HG03280 (cell line): ENCODE data around the gene BLOC1S3.
"Not testable (repeated sequence)": the region's sequence is repeated elsewhere in the genome, so short reads cannot be mapped to it uniquely, and the experiment has no call there.

Source experiments
- ATAC-seq: cut with Tn5 transposase; IDR thresholded peaks from one replicate; pipeline ENCODE4 v1.9.1; 2021; ENCODE audit warnings: mild to moderate bottlenecking, moderate library complexity; ENCODE audit not compliant: unreplicated experiment

Gene BLOC1S3

DNA sequence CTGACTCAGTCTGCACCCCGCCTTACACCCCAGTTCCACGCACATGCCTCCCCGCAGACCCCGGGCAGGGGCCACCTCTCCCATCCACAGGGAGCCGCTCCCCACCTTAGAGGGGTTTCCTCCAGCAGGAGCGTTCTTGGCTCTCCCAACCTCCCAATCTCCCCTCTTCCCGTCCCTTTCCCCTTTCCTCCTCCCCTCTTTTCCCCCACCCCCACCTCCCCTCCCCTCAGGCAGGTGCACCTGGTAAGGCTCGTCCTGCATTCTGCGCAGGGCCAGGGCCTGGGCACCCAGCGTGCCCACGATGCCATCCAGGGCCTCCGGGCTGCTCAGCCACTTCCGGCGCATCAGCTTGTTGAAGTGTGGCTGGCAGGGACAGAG lies 39.4 kb downstream of the BLOC1S3 start:
- no peak for ATAC-seq

DNA sequence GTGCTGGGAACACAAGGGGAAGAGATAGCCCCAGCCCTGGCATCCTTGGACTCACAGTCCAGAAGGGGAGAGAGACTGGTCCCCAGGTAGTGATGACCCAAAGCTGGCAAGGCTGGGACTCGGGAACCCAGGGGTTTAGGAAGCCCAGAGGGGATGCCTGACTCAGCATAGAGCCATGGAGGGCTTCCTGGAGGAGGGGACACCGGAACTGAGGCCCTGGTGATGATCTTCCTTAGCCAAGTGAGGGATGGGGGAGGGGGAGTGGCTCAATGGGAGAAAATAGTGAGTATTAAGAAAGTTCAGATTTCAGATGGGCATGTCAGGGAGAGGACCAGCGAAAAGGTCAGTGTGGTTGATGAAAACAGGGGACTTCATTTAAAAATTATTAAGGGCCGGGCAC lies 39.8 kb downstream of the BLOC1S3 start:
- no peak for ATAC-seq

- ATAC-seq, result no peak
Measured at GRCh38 chr19:45218911-45219743, 40.5 kb downstream of the BLOC1S3 start.

DNA sequence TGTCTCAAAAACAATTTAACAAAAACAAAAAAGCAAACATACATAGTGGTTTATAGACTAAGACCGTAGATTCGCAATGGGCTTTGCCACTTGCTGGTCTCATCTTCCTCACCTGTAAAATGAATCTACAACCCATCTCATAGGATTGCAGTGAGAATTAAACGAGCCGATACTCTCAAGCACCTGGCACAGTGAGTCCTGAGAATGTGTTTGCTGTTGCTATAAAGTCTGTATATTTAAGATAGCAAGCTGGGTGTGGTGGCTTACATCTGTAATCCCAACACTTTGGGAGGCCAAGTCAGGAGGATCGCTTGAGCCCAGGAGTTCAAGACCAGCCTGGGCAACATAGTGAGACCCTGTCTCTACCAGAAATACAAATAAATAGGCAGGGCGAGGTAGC lies 44.1 kb downstream of the BLOC1S3 start:
- ATAC-seq, result no peak

- no peak for ATAC-seq
Measured at GRCh38 chr19:45223879-45224278, 45.3 kb downstream of the BLOC1S3 start.

DNA sequence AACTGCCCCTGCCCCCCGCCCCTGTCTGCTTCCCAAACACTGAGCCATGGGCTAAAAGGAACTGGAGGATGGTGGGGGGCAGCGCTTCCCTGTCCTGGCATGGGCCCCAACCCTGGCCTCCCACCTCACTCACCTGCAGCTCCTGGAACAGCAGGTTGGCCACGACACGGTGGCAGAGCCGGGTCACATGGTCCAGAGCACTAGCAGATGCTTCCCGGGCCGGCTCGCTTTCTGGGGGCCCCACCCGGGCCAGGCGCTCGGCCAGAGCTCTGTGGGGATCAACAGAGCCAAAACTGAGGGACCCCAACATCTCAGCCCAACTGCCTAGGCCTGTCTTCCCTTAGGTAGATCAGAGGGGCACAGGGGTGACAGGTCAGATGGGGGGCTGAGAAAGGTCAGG lies 46.1 kb downstream of the BLOC1S3 start:
- ATAC-seq, result no peak

DNA sequence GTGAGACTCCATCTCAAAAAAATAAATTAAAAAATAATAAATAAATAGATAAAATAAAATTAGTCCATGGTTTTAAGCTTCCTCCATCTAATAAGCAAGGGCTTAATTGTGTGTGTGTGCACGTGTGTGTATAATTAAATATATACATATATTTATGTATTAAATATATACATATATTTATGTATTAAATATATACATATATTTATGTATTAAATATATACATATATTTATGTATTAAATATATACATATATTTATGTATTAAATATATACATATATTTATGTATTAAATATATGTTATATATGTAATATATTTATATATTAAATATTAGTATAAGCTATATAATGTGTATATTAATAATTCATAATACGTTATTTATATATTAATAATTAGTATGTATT lies 50.5 kb downstream of the BLOC1S3 start:
- not testable (repeated sequence) for ATAC-seq
